ENCODE data around the gene FAHD2A. TPM values are rescaled to one million over a fixed set of nuclear protein-coding genes. Genes with fewer than 3 reads are reported as not detected.
A peak's percentile ranks its signal among the peaks of the same experiment; 100 is the strongest.
"Not testable (repeated sequence)": the region's sequence is repeated elsewhere in the genome, so short reads cannot be mapped to it uniquely, and the experiment has no call there.

Gene FAHD2A
- total RNA-seq, 2 experiments from 2014 or later = 36.0 to 38.6 TPM

DNA sequence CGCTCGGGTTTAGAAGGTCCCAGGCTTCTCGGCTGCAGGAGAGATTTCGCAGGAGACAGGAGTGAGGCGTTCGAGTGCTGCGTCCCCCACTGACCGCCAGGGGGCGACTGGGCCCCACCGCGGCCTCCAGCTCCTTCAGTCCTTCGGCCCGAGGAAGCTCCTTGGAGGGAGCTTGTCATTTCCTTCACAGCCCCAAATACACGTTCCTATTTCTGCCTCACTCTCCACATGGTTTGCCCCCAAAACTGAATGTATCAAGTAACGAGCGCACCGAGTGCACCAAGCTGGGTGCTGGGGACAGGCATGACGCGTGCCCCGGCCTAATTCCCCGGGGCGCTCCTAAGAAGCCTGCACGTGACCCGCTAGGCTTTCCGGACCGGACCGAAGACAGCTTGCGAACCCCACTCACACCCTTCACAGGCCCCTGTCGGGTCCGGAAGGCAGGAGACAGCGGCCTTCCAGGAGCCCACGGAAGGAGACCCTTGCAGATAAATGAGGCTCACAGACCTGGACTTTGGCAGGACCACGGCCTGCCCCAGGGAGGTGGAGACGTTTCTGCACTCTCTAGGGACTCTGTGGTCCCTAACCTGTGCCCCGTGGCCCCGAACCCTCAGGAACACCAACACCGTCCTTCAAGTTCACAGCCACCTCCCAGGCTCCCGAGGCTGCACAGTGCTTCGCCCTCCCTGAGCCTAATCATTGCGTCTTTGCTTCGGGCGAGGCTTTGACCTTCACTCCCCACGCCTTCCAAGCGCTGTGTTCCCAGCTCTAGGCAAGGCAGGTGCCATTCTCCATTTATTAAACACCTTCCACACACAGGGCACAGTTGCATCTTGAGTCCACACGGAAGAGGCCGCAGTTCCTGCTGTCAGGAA, 13.0 kb upstream of the FAHD2A start:
- peak; percentile 63 for DNase-seq
- Mint-ChIP-seq H3K9me3 (ENCODE audit: low read depth) (no peaks in the 10 kb centered on the region), H3K36me3 (no peaks in the 10 kb centered on the region), H3K4me1 (no peaks in the 10 kb centered on the region), H3K27me3 (no peaks in the 10 kb centered on the region), H3K4me3 (no peak overlapping the region), H3K27ac (no peak overlapping the region)
- ATAC-seq = peak; percentile 77
- CTCF ChIA-PET = interaction anchor here (0.8 to 1.4 kb wide), 7 partner anchors 8 to 217 kb away, joined by 3 to 21 read pairs (median 5); partner anchors contain the start of gene FAHD2A

DNA sequence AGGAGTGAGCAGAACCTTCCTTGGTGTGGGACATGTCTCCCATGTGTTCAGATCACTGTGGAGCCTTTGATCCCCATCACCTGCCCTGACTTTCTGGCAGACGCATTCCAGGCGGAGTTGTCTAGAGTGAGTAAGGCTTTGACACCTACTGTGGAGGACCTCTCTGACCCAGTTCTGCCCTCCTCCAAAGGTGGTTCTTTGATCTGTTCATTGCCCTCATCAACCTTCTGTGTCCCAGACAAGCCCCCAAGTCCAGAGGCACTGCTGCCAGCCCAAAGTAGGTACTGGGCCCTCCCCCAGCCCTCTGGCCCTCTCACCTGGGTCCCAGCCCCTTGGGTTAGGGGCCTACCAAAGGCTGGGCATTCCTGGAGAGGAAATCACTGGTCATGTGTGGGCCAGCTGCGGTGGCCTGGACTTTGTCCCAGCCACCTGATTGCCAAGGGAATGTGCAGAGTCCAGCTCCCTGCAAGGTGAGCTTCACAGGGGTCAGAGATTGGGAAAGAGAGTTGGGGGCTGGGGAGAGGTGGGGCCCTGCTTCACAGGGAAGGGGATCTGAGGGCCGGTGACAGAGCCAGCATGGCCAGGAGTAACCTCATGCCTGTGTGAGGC, 12.1 kb upstream of the FAHD2A start:
- DNase-seq (no peak), ATAC-seq (no peak)
- no peaks in the 10 kb centered on the region for H3K9me3 Mint-ChIP-seq (ENCODE audit: low read depth)
- no peak overlapping the region for H3K27ac Mint-ChIP-seq
- CTCF ChIA-PET = no interaction called here
- no peaks in the 10 kb centered on the region for H3K27me3 Mint-ChIP-seq
- H3K36me3 Mint-ChIP-seq = no peaks in the 10 kb centered on the region
- H3K4me3 Mint-ChIP-seq = no peak overlapping the region
- H3K4me1 Mint-ChIP-seq = no peaks in the 10 kb centered on the region

DNA sequence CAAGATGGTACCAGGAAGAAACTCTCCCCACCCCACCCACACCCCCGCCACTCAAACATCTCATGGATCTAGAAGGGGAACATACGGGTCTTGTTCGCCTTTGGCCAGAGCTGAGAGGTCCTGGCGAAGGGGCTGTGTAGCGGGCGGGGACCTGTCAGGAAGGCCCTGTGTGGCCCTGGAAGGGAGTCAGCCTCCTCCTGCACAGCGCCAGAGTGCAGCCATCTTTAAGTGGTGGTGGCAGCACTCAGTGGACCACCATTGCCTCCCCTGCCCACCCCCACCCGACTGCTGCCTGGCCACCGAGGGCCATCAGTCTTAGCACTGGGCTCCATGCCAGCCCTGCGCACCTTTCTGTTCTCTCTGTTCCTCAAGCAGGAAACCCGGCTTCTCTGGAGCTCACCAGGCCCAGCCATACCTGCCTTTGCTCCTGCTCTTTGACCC, 11.6 kb upstream of the FAHD2A start:
- no peaks in the 10 kb centered on the region for H3K9me3 Mint-ChIP-seq (ENCODE audit: low read depth)
- CTCF ChIA-PET = no interaction called here

DNA sequence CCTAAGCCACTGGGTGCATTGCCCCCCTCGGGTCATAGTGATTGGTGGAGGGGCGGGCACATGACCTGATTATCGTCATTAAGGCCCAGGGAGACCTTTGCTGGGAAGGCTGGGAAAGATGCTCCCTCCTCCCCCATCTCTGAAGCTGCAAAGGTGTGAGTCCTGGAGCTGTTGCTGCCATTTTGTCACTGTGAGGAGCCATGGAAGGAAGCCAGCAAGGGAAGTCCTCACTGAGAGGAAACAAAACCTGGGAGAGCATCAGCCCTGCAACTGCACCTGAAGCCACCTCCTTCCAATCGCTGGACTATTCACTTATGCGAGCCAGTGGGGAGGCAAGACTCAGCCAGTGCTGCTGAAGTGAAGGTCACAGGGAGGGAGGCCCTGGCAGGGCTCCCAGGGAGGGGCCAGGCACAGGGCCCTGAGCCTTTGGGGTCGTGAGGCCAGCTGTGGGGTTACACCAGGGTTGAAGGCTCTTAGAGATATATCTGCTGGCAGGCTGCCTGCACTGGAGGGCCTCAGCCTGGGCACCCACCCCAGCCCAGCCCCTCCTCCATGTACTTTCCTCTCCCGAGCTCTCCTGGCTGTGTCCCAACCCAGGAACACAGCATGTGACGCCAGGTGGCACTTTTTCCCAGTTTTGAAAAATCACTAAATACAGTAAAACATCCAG, 10.7 kb upstream of the FAHD2A start:
- Mint-ChIP-seq H3K4me3 (no peak overlapping the region), H3K9me3 (ENCODE audit: low read depth) (no peaks in the 10 kb centered on the region), H3K4me1 (no peaks in the 10 kb centered on the region), H3K36me3 (no peaks in the 10 kb centered on the region), H3K27ac (no peak overlapping the region), H3K27me3 (no peaks in the 10 kb centered on the region)
- ATAC-seq = no peak
- CTCF ChIA-PET = no interaction called here
- no peak for DNase-seq

More for the DNA sequence above, 11.6 kb upstream of the FAHD2A start:
- ATAC-seq (no peak), DNase-seq (no peak)
- no peaks in the 10 kb centered on the region for H3K4me1 Mint-ChIP-seq
- no peaks in the 10 kb centered on the region for H3K27me3 Mint-ChIP-seq
- no peak overlapping the region for H3K27ac Mint-ChIP-seq
- H3K4me3 Mint-ChIP-seq = no peak overlapping the region
- H3K36me3 Mint-ChIP-seq = no peaks in the 10 kb centered on the region

DNA sequence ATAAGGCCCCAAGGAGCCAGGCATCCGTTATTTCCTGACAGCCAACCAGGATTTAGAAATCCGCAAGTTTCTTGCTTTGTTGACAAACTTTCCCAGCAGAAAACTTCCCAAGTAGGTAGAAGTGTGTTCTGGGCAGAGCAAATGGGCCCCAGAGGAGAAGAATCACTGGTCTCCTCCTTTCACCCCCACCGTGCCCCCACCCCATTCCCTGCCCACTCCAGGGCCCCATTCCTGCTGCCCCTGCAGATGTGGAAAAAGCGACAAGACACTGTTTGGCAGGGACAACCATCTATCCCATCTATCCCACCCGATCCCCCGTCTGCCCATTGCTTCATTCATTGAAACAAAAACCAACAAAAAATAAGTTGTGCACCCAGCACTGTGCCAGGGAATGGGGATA, 10.2 kb upstream of the FAHD2A start:
- H3K9me3 Mint-ChIP-seq (ENCODE audit: low read depth) = no peaks in the 10 kb centered on the region
- CTCF ChIA-PET = interaction anchor here (1.3 kb wide), 1 partner anchor 9 kb away, joined by 6 read pairs; the partner anchor contains the start of gene FAHD2A
- H3K4me3 Mint-ChIP-seq = no peak overlapping the region
- no peaks in the 10 kb centered on the region for H3K4me1 Mint-ChIP-seq
- no peaks in the 10 kb centered on the region for H3K36me3 Mint-ChIP-seq
- ATAC-seq = no peak
- no peaks in the 10 kb centered on the region for H3K27me3 Mint-ChIP-seq
- H3K27ac Mint-ChIP-seq = no peak overlapping the region
- DNase-seq = no peak

DNA sequence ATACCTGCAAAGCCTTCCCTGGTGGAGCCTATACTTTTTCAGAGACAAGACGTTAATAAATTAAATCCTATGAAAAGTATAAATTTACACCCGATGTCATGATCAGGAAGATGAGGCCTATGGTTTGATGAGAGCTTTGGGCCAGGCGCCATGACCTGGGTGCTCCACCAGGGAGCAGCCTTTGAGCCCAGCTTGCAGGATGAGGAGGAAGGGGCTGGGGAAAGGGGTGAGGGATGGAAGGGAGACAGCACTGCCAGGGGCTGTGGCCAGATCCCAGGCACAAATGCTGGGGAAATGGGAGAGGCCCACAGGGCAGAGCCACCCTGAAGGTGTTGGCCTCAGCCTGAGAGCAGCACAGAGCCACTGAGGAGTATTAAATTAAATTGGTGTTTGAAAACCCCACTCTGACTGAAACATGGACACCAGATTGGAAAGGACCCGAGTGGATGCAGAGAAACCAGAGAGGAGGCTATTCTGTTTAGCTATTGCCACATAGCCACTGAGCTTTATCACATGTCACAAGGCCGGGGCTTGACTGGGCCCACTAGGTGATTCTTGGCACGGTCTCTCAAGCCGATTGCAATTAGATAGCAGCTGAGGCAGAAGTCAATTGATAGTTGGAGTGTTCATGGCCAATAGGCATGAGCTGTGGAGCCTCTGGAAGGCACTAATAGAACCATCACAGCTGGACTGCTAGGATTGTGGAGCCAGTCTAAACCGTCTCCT, 9.6 kb upstream of the FAHD2A start:
- ATAC-seq = no peak
- H3K4me3 Mint-ChIP-seq = no peak overlapping the region
- no peaks in the 10 kb centered on the region for H3K9me3 Mint-ChIP-seq (ENCODE audit: low read depth)
- H3K27ac Mint-ChIP-seq = no peak overlapping the region
- no peak for DNase-seq
- no peaks in the 10 kb centered on the region for H3K36me3 Mint-ChIP-seq
- no peaks in the 10 kb centered on the region for H3K4me1 Mint-ChIP-seq
- no peaks in the 10 kb centered on the region for H3K27me3 Mint-ChIP-seq
- CTCF ChIA-PET = interaction anchor here (1.0 to 1.3 kb wide), 2 partner anchors 9 to 47 kb away, joined by 3 to 6 read pairs; partner anchors contain the start of gene FAHD2A

DNA sequence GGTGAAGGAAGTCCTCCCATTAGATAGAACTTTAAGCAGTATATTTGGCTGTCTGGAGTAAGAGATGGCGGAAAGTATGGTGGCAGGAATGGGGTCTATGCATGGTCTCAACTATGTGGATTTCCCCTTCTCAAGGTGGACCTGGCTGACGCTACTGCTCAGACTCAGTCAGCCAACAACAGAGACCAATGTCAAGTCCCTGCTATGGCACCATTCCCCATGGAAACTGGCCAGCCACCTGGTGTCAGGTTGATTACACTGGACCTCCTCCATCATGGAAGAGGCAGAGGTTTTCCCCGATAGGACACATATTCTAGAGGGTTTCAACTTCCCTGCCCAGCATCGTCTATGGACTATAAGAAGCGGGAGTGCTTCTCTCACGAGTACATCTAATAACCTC, 8.6 kb upstream of the FAHD2A start:
- Mint-ChIP-seq H3K36me3 (no peaks in the 10 kb centered on the region), H3K27me3 (no peaks in the 10 kb centered on the region), H3K27ac (no peak overlapping the region), H3K4me3 (no peak overlapping the region), H3K4me1 (no peaks in the 10 kb centered on the region), H3K9me3 (ENCODE audit: low read depth) (no peaks in the 10 kb centered on the region)
- ATAC-seq (no peak), DNase-seq (no peak)
- CTCF ChIA-PET = interaction anchor here (1.3 kb wide), 1 partner anchor 8 kb away, joined by 6 read pairs; the partner anchor contains the start of gene FAHD2A

DNA sequence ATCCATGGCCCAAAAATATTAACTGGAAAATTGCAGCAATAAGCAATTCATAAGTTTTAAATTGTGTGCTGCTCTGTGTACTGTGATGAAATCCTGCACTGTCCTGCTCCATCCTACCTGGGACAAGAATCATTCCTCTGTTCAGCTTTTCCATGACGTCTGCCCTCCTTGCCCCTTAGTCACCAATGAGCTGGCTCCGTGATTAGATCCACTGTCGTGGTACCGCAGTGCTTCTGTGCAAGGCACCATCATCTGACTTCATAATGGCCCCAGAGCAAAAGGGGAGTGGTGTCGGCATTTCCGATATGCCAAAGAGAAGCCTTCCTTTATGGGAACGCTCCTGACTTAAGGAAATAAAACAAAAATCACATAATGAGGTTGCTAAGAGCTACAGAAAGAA, 3.4 kb upstream of the FAHD2A start:
- H3K27ac Mint-ChIP-seq = no peak overlapping the region
- H3K4me3 Mint-ChIP-seq = no peak overlapping the region
- no peaks in the 10 kb centered on the region for H3K27me3 Mint-ChIP-seq
- CTCF ChIA-PET = no interaction called here
- H3K9me3 Mint-ChIP-seq (ENCODE audit: low read depth) = no peaks in the 10 kb centered on the region
- peaks cover 20% of the 10 kb centered on the region for H3K4me1 Mint-ChIP-seq
- H3K36me3 Mint-ChIP-seq = no peaks in the 10 kb centered on the region
- no peak for DNase-seq
- no peak for ATAC-seq

DNA sequence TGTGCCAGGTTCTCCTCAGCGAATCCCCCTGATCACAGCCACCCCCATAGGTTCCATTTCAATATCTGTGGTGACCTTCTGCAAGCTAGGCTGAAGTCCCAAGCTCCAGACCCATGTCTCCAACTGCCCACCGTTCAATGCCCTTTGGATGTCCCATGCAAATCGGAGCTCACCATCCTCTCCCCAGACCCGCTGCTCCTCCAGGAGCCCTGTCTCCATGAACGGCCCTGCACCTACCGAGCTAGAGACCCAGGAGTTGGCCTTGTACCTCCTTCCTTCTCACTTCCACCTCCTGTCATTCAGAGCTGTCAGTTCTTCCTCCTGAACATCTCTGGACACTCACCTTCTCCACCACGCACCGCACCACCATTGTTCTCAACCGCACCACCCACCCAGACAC, 1.0 kb upstream of the FAHD2A start:
- ATAC-seq (no peak), DNase-seq (no peak)
- CTCF ChIA-PET = interaction anchor here (0.7 to 3.4 kb wide), 4 partner anchors 8 to 326 kb away, joined by 3 to 21 read pairs (median 4); no protein-coding TSS in a partner anchor
- H3K4me1 Mint-ChIP-seq = peaks cover 20% of the 10 kb centered on the region
- H3K27ac Mint-ChIP-seq = peak overlapping the region; percentile 93
- H3K36me3 Mint-ChIP-seq = no peaks in the 10 kb centered on the region
- no peaks in the 10 kb centered on the region for H3K27me3 Mint-ChIP-seq
- peak overlapping the region; percentile 92 for H3K4me3 Mint-ChIP-seq
- no peaks in the 10 kb centered on the region for H3K9me3 Mint-ChIP-seq (ENCODE audit: low read depth)

DNA sequence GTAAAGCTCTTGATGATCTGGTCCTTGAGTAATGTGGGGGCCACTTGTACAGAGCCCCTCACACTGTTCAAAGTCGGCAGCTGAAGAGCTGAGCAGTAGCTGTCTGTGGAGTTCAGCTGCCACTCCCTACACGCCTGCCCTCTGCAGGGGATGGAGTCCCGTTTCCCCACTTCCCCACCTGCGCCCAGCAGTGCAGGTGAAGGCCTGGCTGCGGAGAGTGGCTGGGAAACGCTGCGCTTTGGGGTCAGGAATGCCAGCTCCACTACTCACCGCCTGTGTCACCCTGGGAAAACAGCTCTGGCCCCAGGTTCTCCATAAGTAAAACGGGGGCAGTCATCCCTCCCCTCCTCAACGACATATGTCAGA, 521 bp upstream of the FAHD2A start:
- ATAC-seq = peak; percentile 15
- H3K9me3 Mint-ChIP-seq (ENCODE audit: low read depth); H3K36me3 Mint-ChIP-seq; DNase-seq; H3K27me3 Mint-ChIP-seq: not testable (repeated sequence)
- peak overlapping the region; percentile 92 for H3K4me3 Mint-ChIP-seq
- CTCF ChIA-PET = interaction anchor here (0.7 to 3.4 kb wide), 5 partner anchors 9 to 325 kb away, joined by 3 to 21 read pairs (median 6); no protein-coding TSS in a partner anchor
- H3K4me1 Mint-ChIP-seq = peaks cover 20% of the 10 kb centered on the region
- peak overlapping the region; percentile 93 for H3K27ac Mint-ChIP-seq

DNA sequence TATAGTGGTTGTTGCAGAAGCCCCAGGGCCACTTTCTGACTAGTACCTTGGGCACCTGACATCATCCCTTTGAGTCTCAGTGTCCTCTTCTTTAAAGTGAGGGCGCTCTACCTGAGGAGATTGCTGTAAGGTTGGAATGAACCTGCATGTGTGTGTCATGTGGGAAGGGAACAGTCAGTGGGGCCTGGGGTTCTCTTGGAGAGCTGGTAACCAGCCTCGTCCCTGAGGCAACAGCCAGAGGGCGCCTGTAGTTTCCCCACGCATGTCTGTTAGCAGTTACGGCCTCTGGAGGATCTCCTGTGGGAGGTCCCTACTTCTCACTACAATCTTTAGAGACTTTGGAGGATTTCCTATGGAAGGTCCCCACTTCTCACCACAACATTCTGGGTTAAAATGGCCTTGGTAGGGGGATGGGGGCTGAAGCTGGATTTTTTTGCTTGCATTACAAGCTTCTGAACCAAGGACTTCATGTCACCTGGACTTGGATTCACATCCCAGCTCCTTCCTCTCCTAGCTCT, 755 bp downstream of the FAHD2A start:
- peak; percentile 64 for DNase-seq
- peaks cover 20% of the 10 kb centered on the region for H3K4me1 Mint-ChIP-seq
- peak; percentile 28 for ATAC-seq
- not testable (repeated sequence) for H3K9me3 Mint-ChIP-seq (ENCODE audit: low read depth); H3K27me3 Mint-ChIP-seq; H3K36me3 Mint-ChIP-seq
- CTCF ChIA-PET = interaction anchor here (1.3 to 3.4 kb wide), 4 partner anchors 10 to 326 kb away, joined by 5 to 21 read pairs (median 6); no protein-coding TSS in a partner anchor
- H3K4me3 Mint-ChIP-seq = peak overlapping the region; percentile 92
- peak overlapping the region; percentile 93 for H3K27ac Mint-ChIP-seq

DNA sequence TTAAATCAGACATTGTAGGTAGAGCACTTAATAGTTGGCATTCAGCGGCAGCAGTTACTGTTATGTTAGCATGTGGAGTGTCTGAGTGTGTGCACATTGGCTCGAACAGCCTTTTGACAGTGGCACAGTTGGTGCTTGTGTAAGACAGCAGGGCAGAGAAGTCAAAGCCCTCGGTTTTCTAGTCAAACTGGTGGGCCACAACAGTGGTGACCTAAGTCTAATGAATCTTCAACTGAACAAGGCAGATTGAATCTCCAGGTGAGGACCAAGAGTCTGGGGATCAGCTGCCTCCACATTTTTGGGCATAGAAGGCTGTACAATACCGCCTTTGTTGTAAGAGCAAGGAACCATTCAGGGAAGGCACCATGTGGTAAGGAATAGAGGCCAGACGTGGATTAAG, 1.3 kb downstream of the FAHD2A start:
- not testable (repeated sequence) for DNase-seq; H3K36me3 Mint-ChIP-seq; H3K27ac Mint-ChIP-seq; ATAC-seq; H3K27me3 Mint-ChIP-seq; H3K9me3 Mint-ChIP-seq (ENCODE audit: low read depth)
- peaks cover 20% of the 10 kb centered on the region for H3K4me1 Mint-ChIP-seq
- H3K4me3 Mint-ChIP-seq = peak overlapping the region; percentile 92
- CTCF ChIA-PET = interaction anchor here (1.3 to 3.4 kb wide), 4 partner anchors 9 to 326 kb away, joined by 5 to 21 read pairs (median 6); no protein-coding TSS in a partner anchor
